ENCODE data around the gene SAT2.
A peak's percentile ranks its signal among the peaks of the same experiment; 100 is the strongest.
"Not testable (repeated sequence)": the region's sequence is repeated elsewhere in the genome, so short reads cannot be mapped to it uniquely, and the experiment has no call there.

SAT2 gene

GRCh38 chr17:7634384-7634783 lies 6.8 kb upstream of the SAT2 start:
- Histone ChIP-seq H3K36me3 (ENCODE audit: control insufficient read depth, insufficient read depth, low read length) (no peaks in the 10 kb centered on the region), H3K4me3 (ENCODE audit: extremely low read depth, insufficient read depth, low read length, poor library complexity, severe bottlenecking) (no peak overlapping the region), H3K4me1 (ENCODE audit: control insufficient read depth, insufficient read depth, low read length, poor library complexity, severe bottlenecking) (peaks cover 4% of the 10 kb centered on the region), H3K27ac (ENCODE audit: low read depth, low read length, severe bottlenecking) (no peak overlapping the region), H3K9me3 (ENCODE audit: control insufficient read depth, low read length) (no peaks in the 10 kb centered on the region)
- WGBS, 2 experiments (ENCODE audit: insufficient coverage in 2 of 2) = 54 to 76% methylated on average over 2 to 3 of the region's 5 CpGs

GRCh38 chr17:7633093-7633492 lies 5.5 kb upstream of the SAT2 start:
- 83 to 86% methylated on average over 1 of the region's 2 CpGs for WGBS, 2 experiments (ENCODE audit: insufficient coverage in 2 of 2)
- H3K4me1 ChIP-seq (ENCODE audit: control insufficient read depth, insufficient read depth, low read length, poor library complexity, severe bottlenecking) = peaks cover 4% of the 10 kb centered on the region
- H3K9me3 ChIP-seq (ENCODE audit: control insufficient read depth, low read length) = no peaks in the 10 kb centered on the region
- H3K4me3 ChIP-seq (ENCODE audit: extremely low read depth, insufficient read depth, low read length, poor library complexity, severe bottlenecking) = no peak overlapping the region
- H3K36me3 ChIP-seq (ENCODE audit: control insufficient read depth, insufficient read depth, low read length) = no peaks in the 10 kb centered on the region
- H3K27ac ChIP-seq (ENCODE audit: low read depth, low read length, severe bottlenecking) = no peak overlapping the region

- Histone ChIP-seq H3K4me3 (ENCODE audit: extremely low read depth, insufficient read depth, low read length, poor library complexity, severe bottlenecking) (no peak overlapping the region), H3K4me1 (ENCODE audit: control insufficient read depth, insufficient read depth, low read length, poor library complexity, severe bottlenecking) (peaks cover 4% of the 10 kb centered on the region), H3K9me3 (ENCODE audit: control insufficient read depth, low read length) (no peaks in the 10 kb centered on the region), H3K27ac (ENCODE audit: low read depth, low read length, severe bottlenecking) (no peak overlapping the region), H3K36me3 (ENCODE audit: control insufficient read depth, insufficient read depth, low read length) (no peaks in the 10 kb centered on the region)
- 8 to 54% methylated on average over 2 of the region's 6 CpGs for WGBS, 2 experiments (ENCODE audit: insufficient coverage in 2 of 2)
These were observed 4.9 kb upstream of the SAT2 start for GRCh38 chr17:7632492-7632894.

- no peak overlapping the region for H3K27ac ChIP-seq (ENCODE audit: low read depth, low read length, severe bottlenecking)
- H3K4me1 ChIP-seq (ENCODE audit: control insufficient read depth, insufficient read depth, low read length, poor library complexity, severe bottlenecking) = peaks cover 7% of the 10 kb centered on the region
- WGBS, 2 experiments (ENCODE audit: insufficient coverage in 2 of 2) = 82 to 86% methylated on average over 9 to 10 of the region's 11 CpGs
- H3K9me3 ChIP-seq (ENCODE audit: control insufficient read depth, low read length) = no peaks in the 10 kb centered on the region
- no peak overlapping the region for H3K4me3 ChIP-seq (ENCODE audit: extremely low read depth, insufficient read depth, low read length, poor library complexity, severe bottlenecking)
- no peaks in the 10 kb centered on the region for H3K36me3 ChIP-seq (ENCODE audit: control insufficient read depth, insufficient read depth, low read length)
These were observed 4.1 kb upstream of the SAT2 start for GRCh38 chr17:7631398-7632380.

- peaks cover 10% of the 10 kb centered on the region for H3K4me1 ChIP-seq (ENCODE audit: control insufficient read depth, insufficient read depth, low read length, poor library complexity, severe bottlenecking)
- H3K27ac ChIP-seq (ENCODE audit: low read depth, low read length, severe bottlenecking) = no peak within 1 kb of the TSS
- no peak within 1 kb of the TSS for H3K4me3 ChIP-seq (ENCODE audit: extremely low read depth, insufficient read depth, low read length, poor library complexity, severe bottlenecking)
- WGBS, 2 experiments (ENCODE audit: insufficient coverage in 2 of 2) = 88 to 90% methylated on average over 9 to 10 of the region's 13 CpGs
- peaks cover 10% of the 10 kb centered on the region for H3K36me3 ChIP-seq (ENCODE audit: control insufficient read depth, insufficient read depth, low read length)
- no peaks in the 10 kb centered on the region for H3K9me3 ChIP-seq (ENCODE audit: control insufficient read depth, low read length)
These were observed 2.4 kb upstream of the SAT2 start, which contains the start of gene SHBG for GRCh38 chr17:7629939-7630571. Gene SHBG (plus strand): TSS chr17:7630135. CDS start chr17:7630173, 38 bp downstream.

GRCh38 chr17:7626956-7627249 lies 718 bp downstream of the SAT2 start:
- peaks cover 10% of the 10 kb centered on the region for H3K36me3 ChIP-seq (ENCODE audit: control insufficient read depth, insufficient read depth, low read length)
- H3K9me3 ChIP-seq (ENCODE audit: control insufficient read depth, low read length) = no peaks in the 10 kb centered on the region
- peak overlapping the region; percentile 94 for H3K27ac ChIP-seq (ENCODE audit: low read depth, low read length, severe bottlenecking)
- peak overlapping the region; percentile 83 for H3K4me3 ChIP-seq (ENCODE audit: extremely low read depth, insufficient read depth, low read length, poor library complexity, severe bottlenecking)
- peaks cover 5% of the 10 kb centered on the region for H3K4me1 ChIP-seq (ENCODE audit: control insufficient read depth, insufficient read depth, low read length, poor library complexity, severe bottlenecking)
- WGBS, 2 experiments (ENCODE audit: insufficient coverage in 2 of 2) = 0 to 16% methylated on average over 1 to 4 of the region's 6 CpGs

GRCh38 chr17:7626307-7626706 lies 1.3 kb downstream of the SAT2 start:
- Histone ChIP-seq H3K9me3 (ENCODE audit: control insufficient read depth, low read length) (no peaks in the 10 kb centered on the region), H3K4me3 (ENCODE audit: extremely low read depth, insufficient read depth, low read length, poor library complexity, severe bottlenecking) (peak overlapping the region; percentile 83), H3K36me3 (ENCODE audit: control insufficient read depth, insufficient read depth, low read length) (peaks cover 10% of the 10 kb centered on the region), H3K27ac (ENCODE audit: low read depth, low read length, severe bottlenecking) (no peak overlapping the region), H3K4me1 (ENCODE audit: control insufficient read depth, insufficient read depth, low read length, poor library complexity, severe bottlenecking) (peaks cover 5% of the 10 kb centered on the region)
- WGBS, 2 experiments (ENCODE audit: insufficient coverage in 2 of 2) = 93 to 100% methylated on average over 5 to 6 of the region's 7 CpGs

GRCh38 chr17:7625749-7626148 lies 1.9 kb downstream of the SAT2 start:
- not testable (repeated sequence) for H3K36me3 ChIP-seq (ENCODE audit: control insufficient read depth, insufficient read depth, low read length); H3K9me3 ChIP-seq (ENCODE audit: control insufficient read depth, low read length); H3K4me3 ChIP-seq (ENCODE audit: extremely low read depth, insufficient read depth, low read length, poor library complexity, severe bottlenecking); H3K4me1 ChIP-seq (ENCODE audit: control insufficient read depth, insufficient read depth, low read length, poor library complexity, severe bottlenecking); H3K27ac ChIP-seq (ENCODE audit: low read depth, low read length, severe bottlenecking)
- 96 to 98% methylated on average over 16 of the region's 16 CpGs for WGBS, 2 experiments (ENCODE audit: insufficient coverage in 2 of 2)

GRCh38 chr17:7623661-7624060 lies 4.0 kb downstream of the SAT2 start:
- Histone ChIP-seq H3K4me1 (ENCODE audit: control insufficient read depth, insufficient read depth, low read length, poor library complexity, severe bottlenecking) (peaks cover 5% of the 10 kb centered on the region), H3K4me3 (ENCODE audit: extremely low read depth, insufficient read depth, low read length, poor library complexity, severe bottlenecking) (no peak overlapping the region), H3K27ac (ENCODE audit: low read depth, low read length, severe bottlenecking) (no peak overlapping the region), H3K36me3 (ENCODE audit: control insufficient read depth, insufficient read depth, low read length) (peaks cover 10% of the 10 kb centered on the region), H3K9me3 (ENCODE audit: control insufficient read depth, low read length) (no peaks in the 10 kb centered on the region)
- 94% methylated on average over 2 to 5 of the region's 5 CpGs for WGBS, 2 experiments (ENCODE audit: insufficient coverage in 2 of 2)

GRCh38 chr17:7620835-7621234 lies 6.8 kb downstream of the SAT2 start:
- Histone ChIP-seq H3K4me3 (ENCODE audit: extremely low read depth, insufficient read depth, low read length, poor library complexity, severe bottlenecking) (no peak overlapping the region), H3K9me3 (ENCODE audit: control insufficient read depth, low read length) (no peaks in the 10 kb centered on the region), H3K4me1 (ENCODE audit: control insufficient read depth, insufficient read depth, low read length, poor library complexity, severe bottlenecking) (no peaks in the 10 kb centered on the region), H3K27ac (ENCODE audit: low read depth, low read length, severe bottlenecking) (no peak overlapping the region), H3K36me3 (ENCODE audit: control insufficient read depth, insufficient read depth, low read length) (peaks cover 4% of the 10 kb centered on the region)
- 86 to 93% methylated on average over 5 of the region's 8 CpGs for WGBS, 2 experiments (ENCODE audit: insufficient coverage in 2 of 2)

- Histone ChIP-seq H3K4me3 (ENCODE audit: extremely low read depth, insufficient read depth, low read length, poor library complexity, severe bottlenecking) (no peak overlapping the region), H3K27ac (ENCODE audit: low read depth, low read length, severe bottlenecking) (no peak overlapping the region)
- 94 to 96% methylated on average over 4 of the region's 5 CpGs for WGBS, 2 experiments (ENCODE audit: insufficient coverage in 2 of 2)
These were observed 9.0 kb downstream of the SAT2 start for GRCh38 chr17:7618608-7619007.

More at GRCh38 chr17:7618608-7619007, 9.0 kb downstream of the SAT2 start:
- Histone ChIP-seq H3K4me1 (ENCODE audit: control insufficient read depth, insufficient read depth, low read length, poor library complexity, severe bottlenecking) (no peaks in the 10 kb centered on the region), H3K9me3 (ENCODE audit: control insufficient read depth, low read length) (no peaks in the 10 kb centered on the region), H3K36me3 (ENCODE audit: control insufficient read depth, insufficient read depth, low read length) (no peaks in the 10 kb centered on the region)
